OCI-LY3 (cell line): ENCODE results near the gene ZBTB24.

ENCODE experiments used
- H2AFZ ChIP-seq: fragments of 200-600, 300-600 bp; shearing (Covaris generic); 2 replicates; pipeline ENCODE4 v1.6.0; 2014; ENCODE audit warnings: antibody characterized with exemption, low read depth, low read length
- H3K27ac ChIP-seq: fragments of 200-600, 300-600 bp; sonication (generic); 2 replicates; pipeline ENCODE4 v1.5.1; 2014; ENCODE audit warnings: mild to moderate bottlenecking, low read length, moderate library complexity, mixed read lengths
- H3K27me3 ChIP-seq: fragments of 200-600, 300-600 bp; sonication (generic); 2 replicates; pipeline ENCODE4 v1.6.1; 2014; ENCODE audit warnings: low read depth, low read length, mixed read lengths
- H3K36me3 ChIP-seq: fragments of 200-600, 300-600 bp; sonication (generic); replicated peaks from 2 replicates; pipeline ENCODE3; 2014; ENCODE audit warnings: low read depth, low read length, mixed read lengths
- H3K4me1 ChIP-seq: fragments of 300-600, 200-600 bp; sonication (generic); 2 replicates; pipeline ENCODE4 v1.6.1; 2014; ENCODE audit warnings: low read length, mixed read lengths
- H3K4me2 ChIP-seq: fragments of 200-600, 300-600 bp; sonication (generic); 2 replicates; pipeline ENCODE4 v1.6.1; 2014; ENCODE audit warnings: low read length, mixed read lengths
- H3K4me3 ChIP-seq: fragments of 300-600, 200-600 bp; sonication (generic); 2 replicates; pipeline ENCODE4 v1.5.1; 2014; ENCODE audit warnings: antibody characterized with exemption, mild to moderate bottlenecking, low read length, moderate library complexity
- H3K79me2 ChIP-seq: fragments of 300-600, 200-600 bp; shearing (Covaris generic); 2 replicates; pipeline ENCODE4 v1.6.1; 2014; ENCODE audit warnings: mild to moderate bottlenecking, low read length, mixed read lengths
- H3K9ac ChIP-seq: fragments of 300-600, 200-600 bp; shearing (Covaris generic); 2 replicates; pipeline ENCODE4 v1.6.0; 2014; ENCODE audit warnings: mild to moderate bottlenecking, low read length, moderate library complexity
- H3K9me3 ChIP-seq: fragments of 200-600, 300-600 bp; shearing (Covaris generic); 2 replicates; pipeline ENCODE4 v1.6.1; 2014; ENCODE audit warnings: low read length, mixed read lengths; ENCODE audit not compliant: insufficient read depth
- H4K20me1 ChIP-seq: fragments of 200-600, 300-600 bp; sonication (generic); 2 replicates; pipeline ENCODE4 v1.6.1; 2016; ENCODE audit warnings: low read length, mixed read lengths; ENCODE audit not compliant: insufficient read depth
- EZH2phosphoT487 ChIP-seq: fragments of 200-600 bp; shearing (Covaris generic); IDR thresholded peaks from 2 replicates; pipeline ENCODE4 v1.6.1; 2018; ENCODE audit warnings: antibody characterized with exemption, mixed run types, low read depth
- TF ChIP-seq, protein P1 (sequence below): fragments of 200-600, 300-600 bp; sonication (generic); IDR thresholded peaks from 2 replicates; pipeline ENCODE4 v1.5.1; 2014; ENCODE audit warnings: antibody characterized with exemption, low read length, low read depth

The ZBTB24 gene

DNA sequence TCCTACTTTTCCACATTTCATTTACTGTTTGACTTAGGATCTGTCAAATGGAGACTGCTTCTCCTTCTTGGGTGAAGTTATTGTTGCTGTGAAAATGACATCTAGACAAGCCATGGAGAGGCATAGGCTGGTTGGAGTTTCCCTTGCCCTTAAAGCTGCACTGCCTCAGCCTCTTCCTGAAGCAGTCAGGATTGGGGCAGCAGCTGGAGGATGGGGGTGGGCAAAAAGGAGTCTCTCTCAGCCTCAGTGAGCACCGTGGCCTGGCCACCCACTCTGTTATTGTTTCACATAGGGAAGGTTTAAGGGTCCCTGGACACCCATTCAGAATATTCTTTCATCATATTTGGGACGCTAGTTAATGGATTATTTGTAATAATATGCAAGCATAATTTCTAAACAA, 7.7 kb upstream of the ZBTB24 start:
- Histone ChIP-seq H3K9me3 (no peaks in the 10 kb centered on the region), H3K4me2 (no peak overlapping the region), H3K4me3 (no peak overlapping the region), H2AFZ (no peak overlapping the region), H3K27ac (no peak overlapping the region), H3K27me3 (no peaks in the 10 kb centered on the region), H3K9ac (no peak overlapping the region), H3K79me2 (no peaks in the 10 kb centered on the region), H3K36me3 (no peaks in the 10 kb centered on the region), H3K4me1 (peaks cover 10% of the 10 kb centered on the region), H4K20me1 (no peaks in the 10 kb centered on the region)
- TF ChIP-seq, protein P1, sequence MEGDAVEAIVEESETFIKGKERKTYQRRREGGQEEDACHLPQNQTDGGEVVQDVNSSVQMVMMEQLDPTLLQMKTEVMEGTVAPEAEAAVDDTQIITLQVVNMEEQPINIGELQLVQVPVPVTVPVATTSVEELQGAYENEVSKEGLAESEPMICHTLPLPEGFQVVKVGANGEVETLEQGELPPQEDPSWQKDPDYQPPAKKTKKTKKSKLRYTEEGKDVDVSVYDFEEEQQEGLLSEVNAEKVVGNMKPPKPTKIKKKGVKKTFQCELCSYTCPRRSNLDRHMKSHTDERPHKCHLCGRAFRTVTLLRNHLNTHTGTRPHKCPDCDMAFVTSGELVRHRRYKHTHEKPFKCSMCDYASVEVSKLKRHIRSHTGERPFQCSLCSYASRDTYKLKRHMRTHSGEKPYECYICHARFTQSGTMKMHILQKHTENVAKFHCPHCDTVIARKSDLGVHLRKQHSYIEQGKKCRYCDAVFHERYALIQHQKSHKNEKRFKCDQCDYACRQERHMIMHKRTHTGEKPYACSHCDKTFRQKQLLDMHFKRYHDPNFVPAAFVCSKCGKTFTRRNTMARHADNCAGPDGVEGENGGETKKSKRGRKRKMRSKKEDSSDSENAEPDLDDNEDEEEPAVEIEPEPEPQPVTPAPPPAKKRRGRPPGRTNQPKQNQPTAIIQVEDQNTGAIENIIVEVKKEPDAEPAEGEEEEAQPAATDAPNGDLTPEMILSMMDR = no peak
- TF ChIP-seq EZH2phosphoT487 = no peak

DNA sequence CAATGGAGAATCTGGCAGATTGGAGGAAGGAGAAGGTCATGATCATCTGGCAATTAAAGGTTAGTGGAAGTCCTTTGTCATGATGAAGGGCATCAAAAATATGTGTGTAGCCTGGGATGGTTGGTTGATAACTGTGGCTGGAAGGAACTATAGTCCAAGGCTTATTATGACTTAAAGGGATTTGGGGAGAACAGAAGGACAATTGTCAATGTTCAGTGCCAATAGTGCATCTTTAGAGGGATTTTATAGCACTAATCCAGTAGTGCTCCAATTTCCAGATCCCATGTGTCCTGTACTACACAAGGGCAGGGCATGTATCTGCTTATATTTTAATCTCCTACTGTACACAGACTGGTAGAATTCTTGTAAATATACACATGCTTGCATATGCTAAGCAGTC, 5.0 kb upstream of the ZBTB24 start:
- Histone ChIP-seq H3K4me2 (no peak overlapping the region), H3K27ac (no peak overlapping the region), H3K9me3 (no peaks in the 10 kb centered on the region), H4K20me1 (no peaks in the 10 kb centered on the region), H3K4me3 (no peak overlapping the region), H3K9ac (no peak overlapping the region), H2AFZ (no peak overlapping the region), H3K4me1 (peaks cover 6% of the 10 kb centered on the region), H3K27me3 (no peaks in the 10 kb centered on the region), H3K79me2 (no peaks in the 10 kb centered on the region), H3K36me3 (no peaks in the 10 kb centered on the region)
- TF ChIP-seq EZH2phosphoT487 = no peak
- TF ChIP-seq, protein P1 = no peak

DNA sequence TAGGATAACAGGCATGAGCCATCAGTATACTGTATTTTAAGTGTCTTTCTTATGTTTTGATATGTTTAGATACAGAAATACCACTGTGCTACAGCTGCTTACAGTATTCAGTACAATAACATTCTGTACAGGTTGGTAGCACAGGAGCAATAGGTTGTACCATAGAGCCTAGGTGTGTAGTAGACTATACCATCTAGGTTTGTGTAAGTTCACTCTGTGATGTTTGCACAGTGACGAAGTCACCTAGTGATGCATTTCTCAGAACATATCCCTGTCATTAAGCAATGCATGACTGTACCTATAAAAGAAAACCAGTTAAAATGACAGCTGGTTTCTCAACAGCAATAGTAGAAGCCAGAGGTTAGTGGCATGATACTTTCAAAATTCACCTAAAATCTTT, 3.0 kb upstream of the ZBTB24 start:
- H3K9ac ChIP-seq = no peak overlapping the region
- H3K9me3 ChIP-seq = no peaks in the 10 kb centered on the region
- H4K20me1 ChIP-seq = no peaks in the 10 kb centered on the region
- H3K4me2 ChIP-seq = no peak overlapping the region
- H3K79me2 ChIP-seq = peaks cover 19% of the 10 kb centered on the region
- H3K27ac ChIP-seq = no peak overlapping the region
- H3K27me3 ChIP-seq = no peaks in the 10 kb centered on the region
- TF ChIP-seq, protein P1 = no peak
- no peak for TF ChIP-seq EZH2phosphoT487
- H3K4me1 ChIP-seq = peaks cover 13% of the 10 kb centered on the region
- no peak overlapping the region for H3K4me3 ChIP-seq
- no peak overlapping the region for H2AFZ ChIP-seq
- H3K36me3 ChIP-seq = peaks cover 10% of the 10 kb centered on the region

DNA sequence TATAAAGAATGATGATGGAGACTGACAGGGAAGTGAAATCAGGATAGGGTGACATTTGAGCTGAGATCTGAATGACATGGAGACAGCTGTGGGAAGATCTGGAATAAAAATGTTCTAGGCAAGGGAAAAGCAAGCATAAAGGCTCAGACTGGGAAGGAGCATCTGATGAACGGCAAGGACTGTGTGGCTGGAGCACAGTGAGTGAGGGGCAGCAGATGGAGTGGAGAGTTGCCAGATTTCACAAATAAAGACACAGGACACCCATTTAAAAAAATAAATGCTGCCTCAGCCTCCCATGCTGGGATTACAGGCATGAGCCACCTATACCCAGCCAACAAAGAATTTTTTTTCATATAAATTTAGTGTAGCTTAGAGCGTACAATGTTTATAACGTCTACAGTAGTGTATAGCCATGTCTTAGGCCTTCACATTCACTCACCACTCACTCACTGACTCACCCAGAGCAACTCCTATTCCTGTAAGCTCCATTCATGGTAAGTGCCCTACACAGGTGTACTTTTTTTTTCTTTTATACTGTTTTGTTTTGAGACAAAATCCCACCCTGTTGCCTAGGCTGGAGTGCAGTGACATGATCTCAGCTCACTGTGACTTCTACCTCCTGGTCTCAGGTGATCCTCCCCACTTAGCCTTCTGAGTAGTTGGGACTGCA, 2.4 kb upstream of the ZBTB24 start:
- TF ChIP-seq EZH2phosphoT487 = no peak
- TF ChIP-seq, protein P1 = no peak
- H3K27me3 ChIP-seq = no peaks in the 10 kb centered on the region
- no peaks in the 10 kb centered on the region for H4K20me1 ChIP-seq

More for the DNA sequence above, 2.4 kb upstream of the ZBTB24 start:
- no peak overlapping the region for H3K4me3 ChIP-seq
- H3K27ac ChIP-seq = no peak overlapping the region
- H3K9me3 ChIP-seq = no peaks in the 10 kb centered on the region
- H3K9ac ChIP-seq = no peak overlapping the region
- H3K79me2 ChIP-seq = peaks cover 25% of the 10 kb centered on the region
- H3K4me2 ChIP-seq = no peak overlapping the region
- H2AFZ ChIP-seq = no peak overlapping the region
- peaks cover 20% of the 10 kb centered on the region for H3K4me1 ChIP-seq
- H3K36me3 ChIP-seq = peaks cover 17% of the 10 kb centered on the region
